WTC11 (cell line): ENCODE measurements around the gene MIEF2. TPM values are rescaled to one million over a fixed set of nuclear protein-coding genes. Genes with fewer than 3 reads are reported as not detected.
A peak's percentile ranks its signal among the peaks of the same experiment; 100 is the strongest.

Source experiments
- ATAC-seq: fragments of 200-7000 bp; cut with Tn5 transposase; 2 replicates; pipeline ENCODE4 v1.10.0; 2021; ENCODE audit warnings: mild to moderate bottlenecking, moderate library complexity
- CTCF ChIA-PET: fragments of 300-600 bp; sonication (Branson Sonifier 250); formaldehyde crosslinking; loops from one replicate; lab custom pipeline; 2021; ENCODE audit warnings: antibody characterized with exemption; lab: Charles Lee
- POLR2A ChIA-PET: fragments of 350-600 bp; sonication (Branson Sonifier 250); formaldehyde crosslinking; loops from one replicate; lab custom pipeline; 2021; ENCODE audit warnings: antibody characterized with exemption; lab: Charles Lee
- DNase-seq: peaks from one replicate; pipeline ENCODE4 v3.0.0; 2021; ENCODE audit warnings: low spot score
- H3K27ac Mint-ChIP-seq: 2 replicates; pipeline ENCODE4 v1.8.0; 2021; ENCODE audit warnings: mixed read lengths
- H3K27me3 Mint-ChIP-seq: 2 replicates; pipeline ENCODE4 v1.8.0; 2021; ENCODE audit warnings: low read depth, mild to moderate bottlenecking, moderate library complexity, mixed read lengths
- H3K36me3 Mint-ChIP-seq: 2 replicates; pipeline ENCODE4 v1.8.0; 2021; ENCODE audit warnings: mixed read lengths
- H3K4me1 Mint-ChIP-seq: 2 replicates; pipeline ENCODE4 v1.8.0; 2022; ENCODE audit warnings: mixed read lengths
- H3K4me3 Mint-ChIP-seq: 2 replicates; pipeline ENCODE4 v1.8.0; 2021; ENCODE audit warnings: mild to moderate bottlenecking, moderate library complexity, mixed read lengths
- H3K9me3 Mint-ChIP-seq: 2 replicates; pipeline ENCODE4 v1.8.0; 2021; ENCODE audit warnings: mixed read lengths
- CREM ChIP-seq: sonication (generic); formaldehyde crosslinking; IDR thresholded peaks from 2 replicates; pipeline ENCODE4 v1.8.1; 2022; ENCODE audit warnings: mild to moderate bottlenecking, missing genetic modification reagents, moderate library complexity
- EMX1 ChIP-seq: fragments of 250-450 bp; sonication (Bioruptor Pico); IDR thresholded peaks from 2 replicates; pipeline ENCODE4 v1.8.0; 2021; ENCODE audit warnings: mild to moderate bottlenecking
- FOXJ3 ChIP-seq: sonication (generic); formaldehyde crosslinking; IDR thresholded peaks from 2 replicates; pipeline ENCODE4 v1.9.0; 2021; ENCODE audit warnings: missing genetic modification reagents, mild to moderate bottlenecking, borderline replicate concordance
- JUN ChIP-seq: sonication (generic); formaldehyde crosslinking; IDR thresholded peaks from 2 replicates; pipeline ENCODE4 v1.8.0; 2023; ENCODE audit warnings: mild to moderate bottlenecking, missing genetic modification reagents
- MXD4 ChIP-seq: fragments of 250-450 bp; sonication (Bioruptor Pico); IDR thresholded peaks from 2 replicates; pipeline ENCODE4 v1.8.0; 2021; ENCODE audit warnings: mild to moderate bottlenecking, moderate library complexity, borderline replicate concordance
- RELA ChIP-seq: sonication (generic); formaldehyde crosslinking; IDR thresholded peaks from 2 replicates; pipeline ENCODE4 v1.8.1; 2022; ENCODE audit warnings: missing genetic modification reagents, mild to moderate bottlenecking, borderline replicate concordance
- SOX15 ChIP-seq: fragments of 250-450 bp; sonication (Bioruptor Pico); IDR thresholded peaks from 2 replicates; pipeline ENCODE4 v1.9.0; 2021; ENCODE audit warnings: mild to moderate bottlenecking
- ZNF219 ChIP-seq: sonication (generic); formaldehyde crosslinking; IDR thresholded peaks from 2 replicates; pipeline ENCODE4 v1.8.0; 2023; ENCODE audit warnings: missing genetic modification reagents, mild to moderate bottlenecking, borderline replicate concordance
- ZNF263 ChIP-seq: sonication (generic); formaldehyde crosslinking; IDR thresholded peaks from 2 replicates; pipeline ENCODE4 v1.8.1; 2022; ENCODE audit warnings: low read depth, mild to moderate bottlenecking, moderate library complexity, missing genetic modification reagents
- ZNF423 ChIP-seq: fragments of 250-450 bp; sonication (Bioruptor Pico); IDR thresholded peaks from 2 replicates; pipeline ENCODE4 v2.1.2; 2022; ENCODE audit warnings: mild to moderate bottlenecking, moderate library complexity
- total RNA-seq: library from RNA; stranded (reverse); gene quantifications from 3 replicates; pipeline ENCODE4 v1.2.3, GENCODE V29; 2021
- TF ChIP-seq, protein P1 (sequence below): sonication (generic); formaldehyde crosslinking; conservative IDR thresholded peaks from 2 replicates; pipeline ENCODE4 v1.8.1; 2023; ENCODE audit warnings: mild to moderate bottlenecking, low read depth, missing genetic modification reagents, moderate library complexity
- TF ChIP-seq, protein P2 (sequence below): sonication (generic); formaldehyde crosslinking; IDR thresholded peaks from 2 replicates; pipeline ENCODE4 v1.8.1; 2023; ENCODE audit warnings: mild to moderate bottlenecking, missing genetic modification reagents
- TF ChIP-seq, protein P3 (sequence below): fragments of 250-450 bp; sonication (Bioruptor Pico); IDR thresholded peaks from 2 replicates; pipeline ENCODE4 v1.9.0; 2021; ENCODE audit warnings: moderate library complexity, mild to moderate bottlenecking, inconsistent platforms, borderline replicate concordance
- TF ChIP-seq, protein P4 (sequence below): sonication (generic); formaldehyde crosslinking; IDR thresholded peaks from 2 replicates; pipeline ENCODE4 v1.8.0; 2022; ENCODE audit warnings: missing genetic modification reagents
- TF ChIP-seq, protein P5 (sequence below): sonication (generic); formaldehyde crosslinking; IDR thresholded peaks from 2 replicates; pipeline ENCODE4 v1.8.1; 2022; ENCODE audit warnings: low read depth, missing genetic modification reagents, borderline replicate concordance
- TF ChIP-seq, protein P6 (sequence below): sonication (generic); formaldehyde crosslinking; IDR thresholded peaks from 2 replicates; pipeline ENCODE4 v1.8.0; 2022; ENCODE audit warnings: mild to moderate bottlenecking, missing genetic modification reagents

The MIEF2 gene
- total RNA-seq, 1 experiment from 2014 or later, result 18.8 TPM

DNA sequence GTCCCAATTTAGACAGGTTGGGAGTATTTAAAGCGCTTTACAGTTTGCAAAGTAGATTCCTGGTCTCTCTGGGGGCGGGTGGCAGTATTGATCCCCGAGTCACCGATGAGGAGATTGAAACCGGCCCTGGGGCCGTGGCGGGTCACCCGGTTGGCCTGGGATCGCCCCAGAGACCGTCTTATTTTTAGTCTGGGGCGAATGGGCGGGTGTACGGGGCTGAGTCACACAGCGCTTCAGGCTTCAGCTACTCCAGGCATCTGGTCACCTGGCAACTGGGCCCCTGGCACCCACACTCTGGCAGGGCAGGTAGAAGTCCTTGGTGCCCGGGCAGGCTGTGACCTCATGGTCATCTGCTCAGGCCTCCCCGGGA lies 669 bp downstream of the MIEF2 start (continued):
- TF ChIP-seq, protein P1, sequence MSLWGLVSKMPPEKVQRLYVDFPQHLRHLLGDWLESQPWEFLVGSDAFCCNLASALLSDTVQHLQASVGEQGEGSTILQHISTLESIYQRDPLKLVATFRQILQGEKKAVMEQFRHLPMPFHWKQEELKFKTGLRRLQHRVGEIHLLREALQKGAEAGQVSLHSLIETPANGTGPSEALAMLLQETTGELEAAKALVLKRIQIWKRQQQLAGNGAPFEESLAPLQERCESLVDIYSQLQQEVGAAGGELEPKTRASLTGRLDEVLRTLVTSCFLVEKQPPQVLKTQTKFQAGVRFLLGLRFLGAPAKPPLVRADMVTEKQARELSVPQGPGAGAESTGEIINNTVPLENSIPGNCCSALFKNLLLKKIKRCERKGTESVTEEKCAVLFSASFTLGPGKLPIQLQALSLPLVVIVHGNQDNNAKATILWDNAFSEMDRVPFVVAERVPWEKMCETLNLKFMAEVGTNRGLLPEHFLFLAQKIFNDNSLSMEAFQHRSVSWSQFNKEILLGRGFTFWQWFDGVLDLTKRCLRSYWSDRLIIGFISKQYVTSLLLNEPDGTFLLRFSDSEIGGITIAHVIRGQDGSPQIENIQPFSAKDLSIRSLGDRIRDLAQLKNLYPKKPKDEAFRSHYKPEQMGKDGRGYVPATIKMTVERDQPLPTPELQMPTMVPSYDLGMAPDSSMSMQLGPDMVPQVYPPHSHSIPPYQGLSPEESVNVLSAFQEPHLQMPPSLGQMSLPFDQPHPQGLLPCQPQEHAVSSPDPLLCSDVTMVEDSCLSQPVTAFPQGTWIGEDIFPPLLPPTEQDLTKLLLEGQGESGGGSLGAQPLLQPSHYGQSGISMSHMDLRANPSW (CRISPR knock-in tag), result no peak
- no peak for TF ChIP-seq CREM (CRISPR knock-in tag)
- TF ChIP-seq, protein P2, sequence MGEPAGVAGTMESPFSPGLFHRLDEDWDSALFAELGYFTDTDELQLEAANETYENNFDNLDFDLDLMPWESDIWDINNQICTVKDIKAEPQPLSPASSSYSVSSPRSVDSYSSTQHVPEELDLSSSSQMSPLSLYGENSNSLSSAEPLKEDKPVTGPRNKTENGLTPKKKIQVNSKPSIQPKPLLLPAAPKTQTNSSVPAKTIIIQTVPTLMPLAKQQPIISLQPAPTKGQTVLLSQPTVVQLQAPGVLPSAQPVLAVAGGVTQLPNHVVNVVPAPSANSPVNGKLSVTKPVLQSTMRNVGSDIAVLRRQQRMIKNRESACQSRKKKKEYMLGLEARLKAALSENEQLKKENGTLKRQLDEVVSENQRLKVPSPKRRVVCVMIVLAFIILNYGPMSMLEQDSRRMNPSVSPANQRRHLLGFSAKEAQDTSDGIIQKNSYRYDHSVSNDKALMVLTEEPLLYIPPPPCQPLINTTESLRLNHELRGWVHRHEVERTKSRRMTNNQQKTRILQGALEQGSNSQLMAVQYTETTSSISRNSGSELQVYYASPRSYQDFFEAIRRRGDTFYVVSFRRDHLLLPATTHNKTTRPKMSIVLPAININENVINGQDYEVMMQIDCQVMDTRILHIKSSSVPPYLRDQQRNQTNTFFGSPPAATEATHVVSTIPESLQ (CRISPR knock-in tag), result no peak
- TF ChIP-seq, protein P3, sequence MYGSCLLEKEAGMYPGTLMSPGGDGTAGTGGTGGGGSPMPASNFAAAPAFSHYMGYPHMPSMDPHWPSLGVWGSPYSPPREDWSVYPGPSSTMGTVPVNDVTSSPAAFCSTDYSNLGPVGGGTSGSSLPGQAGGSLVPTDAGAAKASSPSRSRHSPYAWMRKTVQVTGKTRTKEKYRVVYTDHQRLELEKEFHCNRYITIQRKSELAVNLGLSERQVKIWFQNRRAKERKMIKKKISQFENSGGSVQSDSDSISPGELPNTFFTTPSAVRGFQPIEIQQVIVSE (CRISPR knock-in tag), result no peak
- TF ChIP-seq FOXJ3 (CRISPR knock-in tag), result no peak
- TF ChIP-seq, protein P4, sequence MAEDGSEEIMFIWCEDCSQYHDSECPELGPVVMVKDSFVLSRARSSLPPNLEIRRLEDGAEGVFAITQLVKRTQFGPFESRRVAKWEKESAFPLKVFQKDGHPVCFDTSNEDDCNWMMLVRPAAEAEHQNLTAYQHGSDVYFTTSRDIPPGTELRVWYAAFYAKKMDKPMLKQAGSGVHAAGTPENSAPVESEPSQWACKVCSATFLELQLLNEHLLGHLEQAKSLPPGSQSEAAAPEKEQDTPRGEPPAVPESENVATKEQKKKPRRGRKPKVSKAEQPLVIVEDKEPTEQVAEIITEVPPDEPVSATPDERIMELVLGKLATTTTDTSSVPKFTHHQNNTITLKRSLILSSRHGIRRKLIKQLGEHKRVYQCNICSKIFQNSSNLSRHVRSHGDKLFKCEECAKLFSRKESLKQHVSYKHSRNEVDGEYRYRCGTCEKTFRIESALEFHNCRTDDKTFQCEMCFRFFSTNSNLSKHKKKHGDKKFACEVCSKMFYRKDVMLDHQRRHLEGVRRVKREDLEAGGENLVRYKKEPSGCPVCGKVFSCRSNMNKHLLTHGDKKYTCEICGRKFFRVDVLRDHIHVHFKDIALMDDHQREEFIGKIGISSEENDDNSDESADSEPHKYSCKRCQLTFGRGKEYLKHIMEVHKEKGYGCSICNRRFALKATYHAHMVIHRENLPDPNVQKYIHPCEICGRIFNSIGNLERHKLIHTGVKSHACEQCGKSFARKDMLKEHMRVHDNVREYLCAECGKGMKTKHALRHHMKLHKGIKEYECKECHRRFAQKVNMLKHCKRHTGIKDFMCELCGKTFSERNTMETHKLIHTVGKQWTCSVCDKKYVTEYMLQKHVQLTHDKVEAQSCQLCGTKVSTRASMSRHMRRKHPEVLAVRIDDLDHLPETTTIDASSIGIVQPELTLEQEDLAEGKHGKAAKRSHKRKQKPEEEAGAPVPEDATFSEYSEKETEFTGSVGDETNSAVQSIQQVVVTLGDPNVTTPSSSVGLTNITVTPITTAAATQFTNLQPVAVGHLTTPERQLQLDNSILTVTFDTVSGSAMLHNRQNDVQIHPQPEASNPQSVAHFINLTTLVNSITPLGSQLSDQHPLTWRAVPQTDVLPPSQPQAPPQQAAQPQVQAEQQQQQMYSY (CRISPR knock-in tag), result no peak
- TF ChIP-seq RELA (CRISPR knock-in tag), result no peak
- no peak for TF ChIP-seq ZNF263 (CRISPR knock-in tag)
- no peak for TF ChIP-seq ZNF219 (CRISPR knock-in tag)
- no peak for TF ChIP-seq ZNF423
- no peak for TF ChIP-seq SOX15
- no peak for TF ChIP-seq MXD4 (CRISPR knock-in tag)
- no peak for TF ChIP-seq JUN (CRISPR knock-in tag)
- TF ChIP-seq, protein P5, sequence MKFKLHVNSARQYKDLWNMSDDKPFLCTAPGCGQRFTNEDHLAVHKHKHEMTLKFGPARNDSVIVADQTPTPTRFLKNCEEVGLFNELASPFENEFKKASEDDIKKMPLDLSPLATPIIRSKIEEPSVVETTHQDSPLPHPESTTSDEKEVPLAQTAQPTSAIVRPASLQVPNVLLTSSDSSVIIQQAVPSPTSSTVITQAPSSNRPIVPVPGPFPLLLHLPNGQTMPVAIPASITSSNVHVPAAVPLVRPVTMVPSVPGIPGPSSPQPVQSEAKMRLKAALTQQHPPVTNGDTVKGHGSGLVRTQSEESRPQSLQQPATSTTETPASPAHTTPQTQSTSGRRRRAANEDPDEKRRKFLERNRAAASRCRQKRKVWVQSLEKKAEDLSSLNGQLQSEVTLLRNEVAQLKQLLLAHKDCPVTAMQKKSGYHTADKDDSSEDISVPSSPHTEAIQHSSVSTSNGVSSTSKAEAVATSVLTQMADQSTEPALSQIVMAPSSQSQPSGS (CRISPR knock-in tag), result no peak
- TF ChIP-seq, all 79 proteins: peak for 0

DNA sequence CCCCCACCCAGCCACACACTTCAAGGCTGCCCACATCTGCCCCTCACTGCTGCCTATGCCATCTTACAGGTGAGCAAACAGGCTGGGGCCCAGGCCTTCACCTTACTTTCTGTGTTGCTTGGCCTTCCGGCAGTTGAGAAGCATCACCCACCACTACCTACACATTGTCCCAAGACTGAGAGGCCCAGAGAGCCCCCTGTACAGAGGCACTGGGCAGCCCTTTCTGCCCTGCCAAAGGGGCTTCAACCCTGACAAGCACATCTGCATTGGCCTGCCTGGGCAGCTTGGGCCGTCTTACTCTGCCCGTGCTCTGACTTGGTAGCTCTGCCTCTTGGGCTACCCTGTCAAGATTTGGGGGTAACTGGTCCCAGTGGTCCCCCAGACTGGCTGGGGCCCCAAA lies 1.2 kb downstream of the MIEF2 start:
- Mint-ChIP-seq H3K27ac (no peak overlapping the region), H3K36me3 (peaks cover 10% of the 10 kb centered on the region; the same call in 1 of the 2 replicates), H3K27me3 (no peaks in the 10 kb centered on the region), H3K9me3 (no peaks in the 10 kb centered on the region), H3K4me1 (peaks cover 27% of the 10 kb centered on the region), H3K4me3 (peak overlapping the region; percentile 77)
- ChIA-PET CTCF (interaction anchor here (1.0 to 1.3 kb wide), 2 partner anchors 15 to 59 kb away, joined by 3 to 4 read pairs; no protein-coding TSS in a partner anchor), POLR2A (no interaction called here)
- TF ChIP-seq, protein P6, sequence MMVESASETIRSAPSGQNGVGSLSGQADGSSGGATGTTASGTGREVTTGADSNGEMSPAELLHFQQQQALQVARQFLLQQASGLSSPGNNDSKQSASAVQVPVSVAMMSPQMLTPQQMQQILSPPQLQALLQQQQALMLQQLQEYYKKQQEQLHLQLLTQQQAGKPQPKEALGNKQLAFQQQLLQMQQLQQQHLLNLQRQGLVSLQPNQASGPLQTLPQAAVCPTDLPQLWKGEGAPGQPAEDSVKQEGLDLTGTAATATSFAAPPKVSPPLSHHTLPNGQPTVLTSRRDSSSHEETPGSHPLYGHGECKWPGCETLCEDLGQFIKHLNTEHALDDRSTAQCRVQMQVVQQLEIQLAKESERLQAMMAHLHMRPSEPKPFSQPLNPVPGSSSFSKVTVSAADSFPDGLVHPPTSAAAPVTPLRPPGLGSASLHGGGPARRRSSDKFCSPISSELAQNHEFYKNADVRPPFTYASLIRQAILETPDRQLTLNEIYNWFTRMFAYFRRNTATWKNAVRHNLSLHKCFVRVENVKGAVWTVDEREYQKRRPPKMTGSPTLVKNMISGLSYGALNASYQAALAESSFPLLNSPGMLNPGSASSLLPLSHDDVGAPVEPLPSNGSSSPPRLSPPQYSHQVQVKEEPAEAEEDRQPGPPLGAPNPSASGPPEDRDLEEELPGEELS (CRISPR knock-in tag), result 0 out of 2 replicates have a peak, but pooled peaks have one; percentile 1
- no peak for TF ChIP-seq EMX1
- DNase-seq (no peak), ATAC-seq (no peak)
